HK-2 (cell line): Measurements from ENCODE around the gene GET4.
"Not testable (repeated sequence)": the region's sequence is repeated elsewhere in the genome, so short reads cannot be mapped to it uniquely, and the experiment has no call there.

Experiments used
- DNase-seq: peaks from one replicate; pipeline ENCODE4 v3.0.0-alpha.2; 2018; ENCODE audit not compliant: unreplicated experiment

Gene GET4

GRCh38 chr7:927031-927671 is 50.8 kb downstream of the GET4 start:
- DNase-seq = no peak

GRCh38 chr7:929311-929711 is 53.0 kb downstream of the GET4 start:
- DNase-seq = no peak

GRCh38 chr7:930975-931758 is 54.8 kb downstream of the GET4 start:
- no peak for DNase-seq

DNA sequence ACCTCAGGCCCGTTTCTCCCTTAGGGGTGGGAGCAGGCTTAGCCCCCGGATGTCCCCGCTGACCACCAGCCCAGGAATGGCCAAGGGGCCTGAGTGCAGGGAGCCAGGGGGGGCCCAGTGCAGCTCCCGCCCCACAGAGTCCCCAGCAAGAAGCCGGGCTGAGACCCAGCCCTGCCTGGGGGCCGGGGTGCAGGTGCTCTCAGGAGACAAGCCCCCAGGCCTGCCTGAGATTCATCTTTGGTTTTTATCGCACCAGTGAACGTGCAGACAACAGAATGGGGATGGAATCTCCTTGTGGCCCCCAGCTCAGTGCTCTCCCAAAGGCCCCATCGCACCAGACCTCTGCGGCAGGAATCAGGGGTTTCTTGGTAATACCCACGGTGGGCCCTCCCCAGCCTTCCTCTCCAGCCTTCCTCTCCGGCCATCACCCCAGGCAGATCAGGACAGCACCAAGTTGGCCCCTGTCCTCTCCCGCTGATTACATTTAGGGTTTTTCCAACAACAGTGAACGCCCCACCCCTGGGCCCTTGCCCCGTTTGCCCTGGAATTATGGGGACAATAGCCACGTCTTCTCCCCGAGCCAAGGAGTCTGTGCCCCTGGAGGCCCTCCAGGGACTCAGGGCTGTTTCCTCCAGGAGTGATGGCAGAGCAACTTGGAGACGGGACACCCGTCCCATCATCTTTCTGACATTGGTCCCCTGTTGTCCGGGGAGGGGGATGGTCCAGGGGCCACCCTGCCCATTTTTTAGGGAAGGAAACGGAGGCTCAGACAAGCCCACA is 55.7 kb downstream of the GET4 start:
- no peak for DNase-seq

GRCh38 chr7:932651-932975 is 56.3 kb downstream of the GET4 start:
- no peak for DNase-seq

DNA sequence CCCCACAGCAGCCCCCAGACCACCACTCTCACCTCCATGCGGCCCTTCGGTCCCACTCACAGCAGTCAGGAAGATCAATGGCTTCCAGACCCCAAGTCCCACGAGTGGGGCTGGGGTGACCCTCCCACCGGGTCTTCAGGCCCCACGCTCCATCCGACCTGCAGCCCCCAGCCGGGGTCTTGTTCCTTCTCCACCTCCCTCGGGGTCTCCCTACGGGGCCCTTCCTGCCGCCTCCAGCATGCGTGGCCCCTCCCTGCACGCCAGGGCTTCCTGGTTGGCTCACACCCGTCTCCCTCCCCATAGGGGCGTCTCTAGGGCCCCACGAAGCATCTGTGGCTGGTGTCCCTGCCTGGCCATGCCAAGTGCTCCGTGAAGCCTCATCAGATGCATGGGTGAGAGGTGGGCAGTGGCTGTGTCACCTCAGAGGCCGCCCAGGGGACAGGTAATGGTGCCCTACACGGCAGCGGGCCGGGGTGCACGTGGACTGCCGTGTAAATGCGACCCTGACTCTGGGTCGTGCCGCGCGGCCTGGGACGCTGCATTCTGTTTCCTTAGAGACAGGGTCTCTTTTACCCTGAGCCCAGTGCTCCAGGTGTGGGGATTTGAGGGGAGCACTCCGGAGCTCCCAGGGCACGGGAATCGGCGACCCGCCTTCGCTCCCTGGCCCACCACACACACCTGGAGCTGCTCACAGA is 58.3 kb downstream of the GET4 start:
- no peak for DNase-seq

- no peak for DNase-seq
These were observed 59.0 kb downstream of the GET4 start for GRCh38 chr7:935164-935873.

DNA sequence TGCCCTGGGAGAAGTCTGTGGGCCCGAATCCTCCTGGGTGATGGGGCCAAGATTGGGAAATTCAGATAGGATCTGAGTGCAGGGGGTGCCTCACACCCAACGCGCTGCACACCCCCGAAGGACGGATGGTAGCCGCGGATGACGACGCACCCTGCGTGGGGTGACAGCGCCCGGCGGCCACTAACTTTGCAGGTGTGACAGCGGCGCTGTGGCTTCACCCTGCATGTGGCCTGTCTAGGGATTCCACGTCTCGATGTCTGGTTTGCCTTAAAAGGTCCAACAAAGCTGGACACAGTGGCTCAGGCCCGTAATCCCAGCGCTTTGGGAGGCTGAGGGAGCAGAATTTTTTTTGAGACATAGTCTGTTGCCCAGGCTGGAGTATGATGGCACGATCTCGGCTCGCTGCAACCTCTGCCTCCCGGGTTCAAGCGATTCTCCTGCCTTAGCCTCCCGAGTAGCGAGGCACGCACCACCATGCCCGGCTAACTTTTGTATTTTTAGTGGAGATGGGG is 59.6 kb downstream of the GET4 start:
- DNase-seq = no peak

GRCh38 chr7:936386-937054 is 60.2 kb downstream of the GET4 start:
- no peak for DNase-seq

GRCh38 chr7:937856-938484 is 61.6 kb downstream of the GET4 start:
- no peak for DNase-seq

GRCh38 chr7:938546-939185 is 62.3 kb downstream of the GET4 start:
- DNase-seq = no peak

GRCh38 chr7:939843-940242 is 63.5 kb downstream of the GET4 start:
- DNase-seq = no peak

DNA sequence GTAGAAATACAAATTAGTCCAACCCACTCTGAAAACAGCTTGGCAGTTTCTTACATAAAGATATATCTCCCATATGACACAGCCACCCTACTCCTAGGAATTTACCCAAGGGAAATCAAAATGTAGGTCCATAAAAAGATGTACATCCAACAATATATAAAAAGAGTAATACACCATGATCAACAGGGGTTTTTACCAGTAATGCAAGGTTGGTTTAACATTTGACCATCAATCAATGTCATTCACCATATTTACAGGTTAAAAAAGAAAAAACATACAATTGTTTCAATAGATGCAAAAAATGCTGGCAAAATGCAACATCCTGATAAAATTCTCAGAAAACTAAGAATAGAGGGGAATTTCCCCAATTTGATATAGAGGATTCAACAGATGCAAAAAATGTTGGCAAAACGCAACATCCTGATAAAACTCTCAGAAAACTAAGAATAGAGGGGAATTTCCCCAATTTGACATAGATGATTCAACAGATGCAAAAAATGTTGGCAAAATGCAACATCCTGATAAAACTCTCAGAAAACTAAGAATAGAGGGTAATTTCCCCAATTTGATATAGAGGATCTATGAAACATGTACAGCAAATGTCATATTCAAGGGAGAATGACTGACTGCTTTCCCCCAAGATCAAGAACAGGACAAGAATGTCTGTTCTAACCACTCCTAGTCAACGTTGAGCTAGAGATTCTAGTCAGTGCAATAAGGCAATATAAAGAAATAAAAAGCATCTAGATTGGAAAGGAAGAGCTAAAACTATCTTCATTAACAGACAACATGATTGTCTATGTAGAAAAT is 64.5 kb downstream of the GET4 start:
- DNase-seq = no peak

DNA sequence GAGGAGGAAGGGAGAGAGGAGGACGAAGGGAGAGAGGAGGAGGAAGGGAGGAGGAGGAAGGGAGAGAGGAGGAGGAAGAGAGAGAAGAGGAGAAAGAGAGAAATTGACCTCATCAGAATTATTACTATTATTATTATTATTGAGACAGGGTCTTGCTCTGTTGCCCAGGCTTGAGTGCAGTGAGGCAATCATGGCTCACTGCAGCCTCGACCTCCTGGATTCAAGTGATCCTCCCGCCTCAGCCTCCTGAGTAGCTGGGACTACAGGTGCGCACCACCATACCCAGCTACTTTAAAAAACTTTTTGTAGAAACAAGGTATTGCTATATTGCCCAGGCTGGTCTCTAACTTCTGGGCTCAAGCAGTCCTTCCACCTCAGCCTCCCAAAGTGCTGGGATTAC is 67.4 kb downstream of the GET4 start:
- DNase-seq = not testable (repeated sequence)

DNA sequence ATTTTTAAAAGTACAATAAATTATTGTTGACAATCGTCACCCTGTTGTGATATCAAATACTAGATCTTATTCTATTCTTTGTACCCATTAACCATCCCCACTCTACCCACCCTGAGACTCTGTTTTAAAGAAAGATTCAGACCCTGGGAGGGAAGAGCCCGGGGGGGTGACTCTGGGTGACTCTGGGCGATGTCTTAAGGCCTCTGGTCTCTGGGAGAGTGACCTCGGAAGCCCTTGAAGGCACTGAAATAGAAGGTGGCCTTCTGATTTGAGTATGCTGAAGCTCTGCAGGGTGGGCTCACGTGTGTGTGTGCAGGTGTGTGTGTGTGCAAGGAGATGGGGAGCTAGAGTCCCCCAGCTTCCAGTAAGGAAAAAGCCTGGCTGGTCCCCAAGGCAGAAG is 68.4 kb downstream of the GET4 start:
- no peak for DNase-seq

DNA sequence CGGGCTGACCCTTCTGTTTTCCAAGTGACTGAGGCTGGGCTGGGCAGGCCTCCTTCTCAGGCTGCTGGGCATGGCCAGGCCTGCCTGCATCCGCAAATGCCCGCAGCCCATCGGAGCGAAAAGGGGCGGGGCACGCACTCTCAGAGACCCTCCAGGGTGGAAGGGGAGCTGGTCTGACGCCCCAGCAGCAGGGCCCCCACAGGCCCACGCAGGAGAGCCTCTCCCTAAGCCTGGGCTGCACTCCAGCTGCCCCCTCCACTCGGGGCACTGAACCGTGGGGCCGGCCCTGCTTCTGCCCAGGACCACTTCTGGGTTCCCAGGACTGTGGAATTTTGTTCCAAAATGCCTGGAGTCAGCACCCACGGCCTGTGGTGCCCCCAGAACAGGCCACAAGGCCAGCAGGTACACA is 68.8 kb downstream of the GET4 start:
- DNase-seq = no peak

- peak; percentile 44 for DNase-seq
These were observed 69.4 kb downstream of the GET4 start for GRCh38 chr7:945556-946255.
